Dendritic cell treated with granulocyte-macrophage colony-stimulating factor and Interleukin-4, amounts not matched to agents 40 ng/mL and 50 ng/mL, for 4 days (primary cell): Measurements from ENCODE around the gene NAE1.
"Not testable (repeated sequence)": the region's sequence is repeated elsewhere in the genome, so short reads cannot be mapped to it uniquely, and the experiment has no call there.

Experiments
- H3K27ac Mint-ChIP-seq: one replicate; pipeline ENCODE4 v1.8.0; 2022; ENCODE audit warnings: mild to moderate bottlenecking, mixed read lengths
- H3K27me3 Mint-ChIP-seq: one replicate; pipeline ENCODE4 v1.8.0; 2022; ENCODE audit warnings: mild to moderate bottlenecking, mixed read lengths
- H3K36me3 Mint-ChIP-seq: one replicate; pipeline ENCODE4 v1.8.0; 2022; ENCODE audit warnings: low read depth, mixed read lengths
- H3K4me1 Mint-ChIP-seq: one replicate; pipeline ENCODE4 v1.8.0; 2022; ENCODE audit warnings: low read depth, mixed read lengths
- H3K4me3 Mint-ChIP-seq: one replicate; pipeline ENCODE4 v1.8.0; 2022; ENCODE audit warnings: mild to moderate bottlenecking, moderate library complexity, mixed read lengths
- H3K9me3 Mint-ChIP-seq: one replicate; pipeline ENCODE4 v1.8.0; 2022; ENCODE audit warnings: mixed read lengths
- intact Hi-C: fragments of 100-400 bp; cut with micrococcal nuclease; formaldehyde crosslinking; loops from one replicate; pipeline ENCODE4 v1.15.0; 2022

Gene NAE1

GRCh38 chr16:66809765-66810164, 21.0 kb downstream of the NAE1 start:
- no peak overlapping the region for H3K27ac Mint-ChIP-seq
- no peaks in the 10 kb centered on the region for H3K9me3 Mint-ChIP-seq
- intact Hi-C loops = no loop called here
- peaks cover 81% of the 10 kb centered on the region for H3K36me3 Mint-ChIP-seq
- no peaks in the 10 kb centered on the region for H3K4me1 Mint-ChIP-seq
- no peak overlapping the region for H3K4me3 Mint-ChIP-seq
- no peaks in the 10 kb centered on the region for H3K27me3 Mint-ChIP-seq

DNA sequence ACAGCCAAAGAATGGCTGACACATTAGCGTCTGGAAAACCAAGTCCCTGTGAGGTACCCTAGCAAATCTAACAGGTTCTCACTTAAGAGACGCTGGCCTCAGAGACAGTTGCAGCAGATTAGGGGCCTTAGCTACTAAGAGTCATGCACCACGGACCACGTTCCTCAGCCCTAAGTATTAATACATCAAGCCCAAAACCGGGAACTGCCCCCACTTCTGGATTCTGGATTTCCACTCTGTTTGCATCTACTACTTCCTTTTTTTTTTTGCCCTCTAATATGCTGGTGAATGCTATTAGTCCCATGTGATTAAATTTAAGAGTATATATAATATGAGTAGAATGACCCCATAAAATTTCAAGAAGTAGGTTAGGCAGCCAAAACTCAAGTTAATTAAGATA, 28.6 kb downstream of the NAE1 start:
- no peak overlapping the region for H3K27ac Mint-ChIP-seq
- no peaks in the 10 kb centered on the region for H3K4me1 Mint-ChIP-seq
- H3K4me3 Mint-ChIP-seq = no peak overlapping the region
- intact Hi-C loops = no loop called here
- no peaks in the 10 kb centered on the region for H3K9me3 Mint-ChIP-seq
- no peaks in the 10 kb centered on the region for H3K27me3 Mint-ChIP-seq
- peaks cover 44% of the 10 kb centered on the region for H3K36me3 Mint-ChIP-seq

GRCh38 chr16:66801320-66802105, 29.3 kb downstream of the NAE1 start, which contains the start of gene TERB1:
TSS of gene TERB1 (minus strand) at chr16:66801584. CDS start at chr16:66796798, 4,786 bp downstream.
- H3K27me3 Mint-ChIP-seq = no peaks in the 10 kb centered on the region
- intact Hi-C loops = no loop called here
- H3K27ac Mint-ChIP-seq = no peak within 1 kb of the TSS
- no peaks in the 10 kb centered on the region for H3K9me3 Mint-ChIP-seq
- peaks cover 38% of the 10 kb centered on the region for H3K36me3 Mint-ChIP-seq
- H3K4me1 Mint-ChIP-seq = no peaks in the 10 kb centered on the region
- H3K4me3 Mint-ChIP-seq = no peak within 1 kb of the TSS

- no peaks in the 10 kb centered on the region for H3K27me3 Mint-ChIP-seq
Measured at GRCh38 chr16:66800856-66801255, 29.9 kb downstream of the NAE1 start.

DNA sequence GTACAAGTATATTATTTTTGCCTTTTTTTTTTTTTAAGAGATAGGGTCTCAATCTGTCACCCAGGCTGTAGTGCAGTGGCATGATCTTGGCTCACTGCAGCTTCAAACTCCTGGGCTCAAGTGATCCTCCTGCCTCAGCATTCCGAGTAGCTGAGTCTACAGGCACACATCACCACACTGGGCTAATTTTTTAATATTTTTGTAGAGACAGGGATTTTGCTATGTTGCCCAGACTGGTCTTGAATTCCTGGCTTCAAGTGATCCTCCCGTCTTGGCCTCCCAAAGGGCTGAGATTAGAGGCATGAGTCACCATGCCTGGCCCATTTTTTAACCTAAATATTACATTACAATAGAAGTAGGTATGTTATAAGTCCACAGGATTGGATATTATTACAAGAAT, 32.6 kb downstream of the NAE1 start:
- Mint-ChIP-seq H3K36me3 (peaks cover 10% of the 10 kb centered on the region), H3K4me1 (no peaks in the 10 kb centered on the region), H3K27me3 (no peaks in the 10 kb centered on the region), H3K27ac (no peak overlapping the region), H3K9me3 (no peaks in the 10 kb centered on the region), H3K4me3 (no peak overlapping the region)
- intact Hi-C loops = no loop called here

More at GRCh38 chr16:66800856-66801255, 29.9 kb downstream of the NAE1 start:
- no peak overlapping the region for H3K4me3 Mint-ChIP-seq
- no peaks in the 10 kb centered on the region for H3K9me3 Mint-ChIP-seq
- intact Hi-C loops = no loop called here
- no peaks in the 10 kb centered on the region for H3K4me1 Mint-ChIP-seq
- peaks cover 36% of the 10 kb centered on the region for H3K36me3 Mint-ChIP-seq
- H3K27ac Mint-ChIP-seq = no peak overlapping the region

GRCh38 chr16:66793984-66794383, 36.8 kb downstream of the NAE1 start:
- H3K4me1 Mint-ChIP-seq, H3K27ac Mint-ChIP-seq, H3K4me3 Mint-ChIP-seq, intact Hi-C loops, H3K9me3 Mint-ChIP-seq, H3K27me3 Mint-ChIP-seq, H3K36me3 Mint-ChIP-seq: not testable (repeated sequence)

GRCh38 chr16:66790130-66790733, 40.5 kb downstream of the NAE1 start:
- Mint-ChIP-seq H3K4me3 (no peak overlapping the region), H3K9me3 (no peaks in the 10 kb centered on the region), H3K4me1 (no peaks in the 10 kb centered on the region), H3K27me3 (peaks cover 6% of the 10 kb centered on the region), H3K27ac (no peak overlapping the region), H3K36me3 (no peaks in the 10 kb centered on the region)
- intact Hi-C loops = no loop called here

DNA sequence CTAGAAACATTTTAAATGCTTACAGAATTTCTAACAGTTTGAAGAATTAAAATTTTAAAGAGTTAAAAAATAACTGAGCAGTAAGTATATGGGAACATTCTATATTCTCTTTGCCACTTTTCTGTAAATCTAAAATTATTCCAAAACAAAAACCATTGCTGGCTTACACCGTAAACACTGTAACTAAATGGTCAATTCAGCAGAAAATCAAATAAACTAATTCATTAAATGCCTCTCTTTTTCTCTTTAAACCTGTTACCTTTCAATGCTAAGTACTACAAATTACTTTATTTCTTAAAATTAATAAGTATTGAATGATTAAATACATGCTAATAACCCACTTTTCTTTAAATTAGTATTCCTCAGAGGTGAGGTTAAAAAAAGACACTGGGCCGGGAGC, 43.3 kb downstream of the NAE1 start:
- intact Hi-C loops = no loop called here
- Mint-ChIP-seq H3K4me1 (no peaks in the 10 kb centered on the region), H3K27ac (no peak overlapping the region), H3K9me3 (no peaks in the 10 kb centered on the region), H3K36me3 (no peaks in the 10 kb centered on the region), H3K4me3 (no peak overlapping the region), H3K27me3 (peaks cover 6% of the 10 kb centered on the region)

GRCh38 chr16:66786551-66786950, 44.2 kb downstream of the NAE1 start:
- peaks cover 6% of the 10 kb centered on the region for H3K27me3 Mint-ChIP-seq
- H3K4me3 Mint-ChIP-seq = no peak overlapping the region
- no peaks in the 10 kb centered on the region for H3K36me3 Mint-ChIP-seq
- intact Hi-C loops = no loop called here
- H3K4me1 Mint-ChIP-seq = no peaks in the 10 kb centered on the region
- H3K9me3 Mint-ChIP-seq = no peaks in the 10 kb centered on the region
- H3K27ac Mint-ChIP-seq = no peak overlapping the region

- H3K4me3 Mint-ChIP-seq = no peak overlapping the region
- H3K4me1 Mint-ChIP-seq = no peaks in the 10 kb centered on the region
- no peak overlapping the region for H3K27ac Mint-ChIP-seq
- intact Hi-C loops = no loop called here
- H3K36me3 Mint-ChIP-seq = no peaks in the 10 kb centered on the region
- H3K27me3 Mint-ChIP-seq = no peaks in the 10 kb centered on the region
- no peaks in the 10 kb centered on the region for H3K9me3 Mint-ChIP-seq
Measured at GRCh38 chr16:66776457-66776856, 54.3 kb downstream of the NAE1 start.

DNA sequence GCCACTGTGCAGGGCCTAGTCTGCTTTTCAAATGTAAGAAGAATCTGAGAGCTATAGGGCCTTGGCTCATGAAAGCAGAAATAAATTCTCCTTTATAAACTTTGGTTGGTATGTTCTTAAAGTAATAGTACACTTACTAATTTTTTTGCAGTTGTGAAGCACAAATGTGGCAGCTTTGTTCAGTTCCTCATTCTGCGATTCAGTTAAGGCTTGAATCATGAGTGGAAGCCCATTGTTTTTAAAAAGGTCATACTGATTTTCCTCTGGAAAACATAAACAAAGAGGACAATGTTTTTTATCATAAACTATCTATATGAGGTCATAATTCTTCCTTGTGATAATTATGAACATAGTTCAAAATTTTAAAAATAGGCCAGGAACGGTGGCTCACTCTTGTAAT, 55.8 kb downstream of the NAE1 start:
- Mint-ChIP-seq H3K36me3 (no peaks in the 10 kb centered on the region), H3K27me3 (no peaks in the 10 kb centered on the region), H3K9me3 (no peaks in the 10 kb centered on the region), H3K4me3 (no peak overlapping the region), H3K27ac (no peak overlapping the region), H3K4me1 (no peaks in the 10 kb centered on the region)
- intact Hi-C loops = no loop called here

GRCh38 chr16:66758086-66758485, 72.7 kb downstream of the NAE1 start:
- intact Hi-C loops = no loop called here
- Mint-ChIP-seq H3K4me3 (no peak overlapping the region), H3K36me3 (no peaks in the 10 kb centered on the region), H3K27ac (no peak overlapping the region), H3K4me1 (no peaks in the 10 kb centered on the region), H3K27me3 (peaks cover 13% of the 10 kb centered on the region), H3K9me3 (no peaks in the 10 kb centered on the region)

- Mint-ChIP-seq H3K27me3 (peaks cover 19% of the 10 kb centered on the region), H3K4me1 (peaks cover 19% of the 10 kb centered on the region), H3K27ac (no peak overlapping the region), H3K9me3 (no peaks in the 10 kb centered on the region), H3K36me3 (peaks cover 18% of the 10 kb centered on the region), H3K4me3 (no peak overlapping the region)
- intact Hi-C loops = no loop called here
Measured at GRCh38 chr16:66754819-66755218, 76.0 kb downstream of the NAE1 start.

- H3K36me3 Mint-ChIP-seq = peaks cover 25% of the 10 kb centered on the region
- intact Hi-C loops = no loop called here
- peaks cover 25% of the 10 kb centered on the region for H3K4me1 Mint-ChIP-seq
- H3K4me3 Mint-ChIP-seq = no peak overlapping the region
- H3K9me3 Mint-ChIP-seq = no peaks in the 10 kb centered on the region
- H3K27ac Mint-ChIP-seq = no peak overlapping the region
- H3K27me3 Mint-ChIP-seq = peaks cover 16% of the 10 kb centered on the region
Measured at GRCh38 chr16:66754211-66754610, 76.6 kb downstream of the NAE1 start.

GRCh38 chr16:66752958-66753357, 77.8 kb downstream of the NAE1 start:
- H3K36me3 Mint-ChIP-seq = peaks cover 37% of the 10 kb centered on the region
- no peak overlapping the region for H3K27ac Mint-ChIP-seq
- H3K4me1 Mint-ChIP-seq = peaks cover 34% of the 10 kb centered on the region
- H3K9me3 Mint-ChIP-seq = no peaks in the 10 kb centered on the region
- peaks cover 14% of the 10 kb centered on the region for H3K27me3 Mint-ChIP-seq
- intact Hi-C loops = no loop called here
- no peak overlapping the region for H3K4me3 Mint-ChIP-seq
